HEK293 (cell line): ENCODE results near the gene NUDT22.
A peak's percentile ranks its signal among the peaks of the same experiment; 100 is the strongest.

Experiments
- CTCF ChIA-PET: fragments of 350-600 bp; formaldehyde crosslinking; extraction: SDS; loops from one replicate; lab custom pipeline; 2021; ENCODE audit warnings: antibody characterized with exemption; lab: Yijun Ruan, JAX
- POLR2A ChIA-PET: fragments of 300-600 bp; formaldehyde crosslinking; extraction: SDS; loops from one replicate; lab custom pipeline; 2020; ENCODE audit warnings: antibody characterized with exemption, inconsistent platforms; lab: Yijun Ruan, JAX
- H3K27ac ChIP-seq: fragments of 200-500 bp; sonication (Bioruptor generic); 2 replicates; pipeline ENCODE4 v1.5.1; 2014; ENCODE audit warnings: low read depth, low read length, control low read depth, inconsistent platforms; ENCODE audit errors: extremely low read depth
- H3K36me3 ChIP-seq, 2 experiments: fragments of 200-500 bp in 1 of 2; sonication (Bioruptor generic) in 1 of 2; 1 replicate in 1 of 2; 2 replicates in 1 of 2; pipeline ENCODE4 v1.5.1; 2014 to 2017; ENCODE audit warnings: inconsistent platforms in 2 of 2, low read length in 2 of 2; ENCODE audit not compliant: control insufficient read depth in 2 of 2, insufficient read depth in 1 of 2
- H3K4me1 ChIP-seq: fragments of 200-500 bp; sonication (Bioruptor generic); 2 replicates; pipeline ENCODE4 v1.5.1; 2014; ENCODE audit warnings: mild to moderate bottlenecking, low read length, inconsistent platforms; ENCODE audit not compliant: control insufficient read depth, insufficient read depth
- H3K4me3 ChIP-seq: 2 replicates; pipeline ENCODE4 v1.5.1; 2011; ENCODE audit warnings: low read depth, mild to moderate bottlenecking, control low read depth, low read length, moderate library complexity
- H3K9me3 ChIP-seq: fragments of 200-500 bp; sonication (Bioruptor generic); 2 replicates; pipeline ENCODE4 v1.5.1; 2014; ENCODE audit warnings: low read depth, low read length, inconsistent platforms; ENCODE audit not compliant: control insufficient read depth, insufficient read depth
- BCL11A ChIP-seq: fragments of 450-650 bp; formaldehyde crosslinking; IDR thresholded peaks from 2 replicates; pipeline ENCODE4 v1.5.1; 2016; ENCODE audit warnings: low read depth, missing biosample characterization, missing genetic modification characterization
- BCL11B ChIP-seq: fragments of 450-650 bp; formaldehyde crosslinking; IDR thresholded peaks from 2 replicates; pipeline ENCODE4 v1.5.1; 2016; ENCODE audit warnings: low read depth, missing biosample characterization, missing genetic modification characterization
- KLF16 ChIP-seq: fragments of 450-650 bp; formaldehyde crosslinking; IDR thresholded peaks from 2 replicates; pipeline ENCODE4 v1.5.1; 2017; ENCODE audit warnings: missing biosample characterization, missing genetic modification characterization
- KLF7 ChIP-seq: fragments of 450-650 bp; formaldehyde crosslinking; IDR thresholded peaks from 2 replicates; pipeline ENCODE4 v1.5.1; 2016; ENCODE audit warnings: missing biosample characterization, missing genetic modification characterization, borderline replicate concordance
- PATZ1 ChIP-seq: fragments of 450-650 bp; formaldehyde crosslinking; IDR thresholded peaks from 2 replicates; pipeline ENCODE4 v1.5.1; 2016; ENCODE audit warnings: missing biosample characterization, missing genetic modification characterization
- SP3 ChIP-seq: fragments of 450-650 bp; formaldehyde crosslinking; IDR thresholded peaks from 2 replicates; pipeline ENCODE4 v1.5.1; 2016; ENCODE audit warnings: missing biosample characterization, missing genetic modification characterization
- ZNF175 ChIP-seq: fragments of 450-650 bp; formaldehyde crosslinking; IDR thresholded peaks from 2 replicates; pipeline ENCODE4 v1.5.1; 2016; ENCODE audit warnings: missing biosample characterization, missing genetic modification characterization
- ZNF214 ChIP-seq: fragments of 450-650 bp; formaldehyde crosslinking; IDR thresholded peaks from 2 replicates; pipeline ENCODE4 v1.5.1; 2017; ENCODE audit warnings: missing biosample characterization, mild to moderate bottlenecking, missing genetic modification characterization, borderline replicate concordance
- ZNF335 ChIP-seq: fragments of 450-650 bp; formaldehyde crosslinking; conservative IDR thresholded peaks from 2 replicates; pipeline ENCODE4 v1.5.1; 2016; ENCODE audit warnings: missing biosample characterization, missing genetic modification characterization
- ZNF350 ChIP-seq: fragments of 450-650 bp; formaldehyde crosslinking; IDR thresholded peaks from 2 replicates; pipeline ENCODE4 v1.5.0; 2017; ENCODE audit warnings: missing biosample characterization, mild to moderate bottlenecking, missing genetic modification characterization
- ZNF362 ChIP-seq: fragments of 450-650 bp; formaldehyde crosslinking; IDR thresholded peaks from 2 replicates; pipeline ENCODE4 v1.5.1; 2016; ENCODE audit warnings: missing biosample characterization, missing genetic modification characterization
- ZNF366 ChIP-seq: fragments of 450-650 bp; formaldehyde crosslinking; conservative IDR thresholded peaks from 2 replicates; pipeline ENCODE4 v1.5.1; 2016; ENCODE audit warnings: missing biosample characterization, missing genetic modification characterization
- ZNF521 ChIP-seq: fragments of 450-650 bp; formaldehyde crosslinking; IDR thresholded peaks from 2 replicates; pipeline ENCODE4 v1.5.1; 2017; ENCODE audit warnings: missing biosample characterization, mild to moderate bottlenecking, missing genetic modification characterization
- ZNF580 ChIP-seq: fragments of 450-650 bp; formaldehyde crosslinking; IDR thresholded peaks from 2 replicates; pipeline ENCODE4 v1.5.1; 2016; ENCODE audit warnings: missing biosample characterization, missing genetic modification characterization
- ZNF585B ChIP-seq: fragments of 450-650 bp; formaldehyde crosslinking; IDR thresholded peaks from 2 replicates; pipeline ENCODE4 v1.5.1; 2016; ENCODE audit warnings: missing biosample characterization, missing genetic modification characterization
- ZNF626 ChIP-seq: fragments of 450-650 bp; sonication (Bioruptor Pico); formaldehyde crosslinking; IDR thresholded peaks from 2 replicates; pipeline ENCODE4 v1.5.1; 2018; ENCODE audit warnings: missing biosample characterization, missing genetic modification characterization, inconsistent platforms
- ZSCAN30 ChIP-seq: fragments of 450-650 bp; IDR thresholded peaks from 2 replicates; pipeline ENCODE4 v1.5.1; 2018; ENCODE audit warnings: missing biosample characterization, mild to moderate bottlenecking, missing genetic modification characterization, moderate library complexity

Gene NUDT22

GRCh38 chr11:64269540-64270220, 43.6 kb downstream of the NUDT22 start (continued):
- peak; percentile 43; the same call in 1 of the 2 replicates for TF ChIP-seq ZNF585B
- TF ChIP-seq ZSCAN30 (tag by site-specific recombination), result peak; percentile 73
- TF ChIP-seq SP3 (tag by site-specific recombination), result peak; percentile 100
- TF ChIP-seq ZNF175 (tag by site-specific recombination), result no peak
- peak; percentile 84 for TF ChIP-seq KLF16 (tag by site-specific recombination)
- peak; percentile 55 for TF ChIP-seq KLF7
- TF ChIP-seq ZNF521 (tag by site-specific recombination), result no peak
- peak; percentile 18; the same call in 1 of the 2 replicates for TF ChIP-seq ZNF366 (tag by site-specific recombination)

- ChIA-PET CTCF (interaction anchor here (0.6 to 1.8 kb wide), 9 partner anchors 10 to 364 kb away, joined by 3 to 9 read pairs (median 4); partner anchors contain the start of gene PLCB3), POLR2A (interaction anchor here (0.7 to 1.1 kb wide), 4 partner anchors 9 to 70 kb away, joined by 3 read pairs; partner anchors contain the start of gene BAD)
- Histone ChIP-seq H3K4me3 (no peak overlapping the region), H3K27ac (no peak overlapping the region), H3K9me3 (no peaks in the 10 kb centered on the region), H3K4me1 (no peaks in the 10 kb centered on the region), H3K36me3 (peaks cover 0 to 45% of the 10 kb centered on the region in 2 experiments; a peak in 2 of 3 replicates)
- TF ChIP-seq ZNF214 (tag by site-specific recombination), result no peak
- no peak for TF ChIP-seq ZNF350 (tag by site-specific recombination)
- no peak for TF ChIP-seq ZNF362 (tag by site-specific recombination)
- TF ChIP-seq BCL11A (tag by site-specific recombination), result no peak
- no peak for TF ChIP-seq BCL11B (tag by site-specific recombination)
Observed at GRCh38 chr11:64275031-64275800, 49.1 kb downstream of the NUDT22 start.

GRCh38 chr11:64275841-64276240, 49.8 kb downstream of the NUDT22 start:
- CTCF ChIA-PET, result interaction anchor here (1.0 to 1.8 kb wide), 7 partner anchors 9 to 69 kb away, joined by 3 to 9 read pairs (median 3); partner anchors contain the start of gene PLCB3
- Histone ChIP-seq H3K27ac (no peak overlapping the region), H3K9me3 (no peaks in the 10 kb centered on the region)
- TF ChIP-seq PATZ1 (tag by site-specific recombination) (no peak), ZNF580 (tag by site-specific recombination) (no peak), ZNF626 (tag by site-specific recombination) (no peak), ZNF335 (tag by site-specific recombination) (no peak)
- TF ChIP-seq, all 188 proteins: peak for 0
- H3K4me1 ChIP-seq, result no peaks in the 10 kb centered on the region
- POLR2A ChIA-PET, result interaction anchor here (0.7 to 1.1 kb wide), 3 partner anchors 9 to 70 kb away, joined by 3 read pairs; partner anchors contain the start of gene BAD
- H3K36me3 ChIP-seq, result peaks cover 0 to 45% of the 10 kb centered on the region in 2 experiments; a peak in 2 of 3 replicates
- H3K4me3 ChIP-seq, result no peak overlapping the region
